ENCODE measurements around the gene DIAPH1. TPM values are rescaled to one million over a fixed set of nuclear protein-coding genes. Genes with fewer than 3 reads are reported as not detected.
A peak's percentile ranks its signal among the peaks of the same experiment; 100 is the strongest.

Gene DIAPH1
- total RNA-seq, 2 donors from 2014 or later: 104 to 106 TPM

DNA sequence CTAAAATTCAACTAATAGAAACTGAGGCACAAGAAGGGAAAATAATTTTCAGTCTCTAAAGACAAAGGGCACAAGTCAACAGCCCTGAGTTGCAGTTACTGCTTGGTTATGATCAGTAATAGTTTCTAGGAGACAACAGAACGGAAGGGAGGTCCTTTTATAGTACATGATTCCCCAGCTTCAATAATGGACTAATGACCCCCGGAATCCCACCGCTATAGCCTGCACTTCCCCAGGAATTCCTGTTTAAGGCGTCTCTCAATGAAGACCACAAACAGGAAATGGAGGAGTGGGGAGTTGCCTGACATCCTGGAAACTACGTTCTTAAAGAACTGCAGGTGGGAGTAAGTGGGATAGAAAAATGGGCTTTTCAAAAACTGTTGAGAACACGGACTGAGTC is 60.6 kb downstream of the DIAPH1 start:
- Mint-ChIP-seq H3K27me3 (ENCODE audit: insufficient read depth) (no peaks in the 10 kb centered on the region), H3K27ac (peak overlapping the region; percentile 98), H3K36me3 (ENCODE audit: low read depth) (peaks cover 48% of the 10 kb centered on the region), H3K9me3 (no peaks in the 10 kb centered on the region), H3K4me3 (peak overlapping the region; percentile 56), H3K4me1 (peaks cover 25% of the 10 kb centered on the region)
- Histone ChIP-seq H3K36me3 (ENCODE audit: control insufficient read depth, insufficient read depth, low read length) (peaks cover 72% of the 10 kb centered on the region), H3K9ac (ENCODE audit: extremely low read depth, low read length, poor library complexity, severe bottlenecking) (no peak overlapping the region), H3K27ac (ENCODE audit: low read depth, low read length) (no peak overlapping the region), H3K4me3 (ENCODE audit: low read length) (no peak overlapping the region), H3K4me1 (ENCODE audit: control insufficient read depth, insufficient read depth, low read length) (no peaks in the 10 kb centered on the region), H3K9me3 (ENCODE audit: control insufficient read depth, low read length) (peaks cover 9% of the 10 kb centered on the region), H3K27me3 (ENCODE audit: control insufficient read depth, insufficient read depth, low read length, poor library complexity, severe bottlenecking) (no peaks in the 10 kb centered on the region)
- 58 to 63% methylated on average over 2 to 6 of the region's 6 CpGs for WGBS, 2 experiments (ENCODE audit: insufficient coverage in 1 of 2, insufficient read length in 1 of 2)
- peak; percentile 48 for DNase-seq
- TF ChIP-seq, protein P1, sequence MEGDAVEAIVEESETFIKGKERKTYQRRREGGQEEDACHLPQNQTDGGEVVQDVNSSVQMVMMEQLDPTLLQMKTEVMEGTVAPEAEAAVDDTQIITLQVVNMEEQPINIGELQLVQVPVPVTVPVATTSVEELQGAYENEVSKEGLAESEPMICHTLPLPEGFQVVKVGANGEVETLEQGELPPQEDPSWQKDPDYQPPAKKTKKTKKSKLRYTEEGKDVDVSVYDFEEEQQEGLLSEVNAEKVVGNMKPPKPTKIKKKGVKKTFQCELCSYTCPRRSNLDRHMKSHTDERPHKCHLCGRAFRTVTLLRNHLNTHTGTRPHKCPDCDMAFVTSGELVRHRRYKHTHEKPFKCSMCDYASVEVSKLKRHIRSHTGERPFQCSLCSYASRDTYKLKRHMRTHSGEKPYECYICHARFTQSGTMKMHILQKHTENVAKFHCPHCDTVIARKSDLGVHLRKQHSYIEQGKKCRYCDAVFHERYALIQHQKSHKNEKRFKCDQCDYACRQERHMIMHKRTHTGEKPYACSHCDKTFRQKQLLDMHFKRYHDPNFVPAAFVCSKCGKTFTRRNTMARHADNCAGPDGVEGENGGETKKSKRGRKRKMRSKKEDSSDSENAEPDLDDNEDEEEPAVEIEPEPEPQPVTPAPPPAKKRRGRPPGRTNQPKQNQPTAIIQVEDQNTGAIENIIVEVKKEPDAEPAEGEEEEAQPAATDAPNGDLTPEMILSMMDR (conservative IDR thresholded peaks at IDR 0.05): no peak

DNA sequence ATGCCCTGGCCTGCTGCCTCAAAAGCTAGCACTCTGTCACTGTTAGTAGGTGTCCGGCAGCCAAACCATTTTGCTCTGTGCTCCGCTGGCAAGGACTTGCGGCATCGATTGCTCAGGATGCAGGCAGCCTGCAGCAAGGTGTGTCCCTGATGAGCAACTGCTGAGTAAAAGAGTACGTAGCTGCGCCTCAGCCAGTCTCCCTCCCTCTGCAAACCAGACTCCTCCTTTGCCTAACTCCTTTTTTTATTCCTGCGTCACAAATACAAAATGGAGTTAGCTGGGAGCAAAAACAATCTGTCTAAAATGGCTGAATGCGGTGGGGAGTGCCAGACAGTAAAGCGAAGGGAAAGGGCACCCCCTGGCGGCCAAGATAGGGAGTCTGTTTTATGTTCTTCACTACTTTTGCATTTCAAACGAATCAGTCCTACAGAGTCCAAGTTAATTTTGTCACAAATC is 61.1 kb downstream of the DIAPH1 start:
- no peaks in the 10 kb centered on the region for H3K27me3 Mint-ChIP-seq (ENCODE audit: insufficient read depth)
- Histone ChIP-seq H3K4me1 (ENCODE audit: control insufficient read depth, insufficient read depth, low read length) (no peaks in the 10 kb centered on the region), H3K27me3 (ENCODE audit: control insufficient read depth, insufficient read depth, low read length, poor library complexity, severe bottlenecking) (no peaks in the 10 kb centered on the region), H3K4me3 (ENCODE audit: low read length) (peak overlapping the region; percentile 61), H3K9me3 (ENCODE audit: control insufficient read depth, low read length) (peaks cover 9% of the 10 kb centered on the region), H3K36me3 (ENCODE audit: control insufficient read depth, insufficient read depth, low read length) (peaks cover 71% of the 10 kb centered on the region), H3K9ac (ENCODE audit: extremely low read depth, low read length, poor library complexity, severe bottlenecking) (peak overlapping the region; percentile 28), H3K27ac (ENCODE audit: low read depth, low read length) (peak overlapping the region; percentile 83)
- peak; percentile 92 for DNase-seq
- 66 to 74% methylated on average over 9 to 11 of the region's 11 CpGs for WGBS, 2 experiments (ENCODE audit: insufficient coverage in 1 of 2, insufficient read length in 1 of 2)
- peaks cover 46% of the 10 kb centered on the region for H3K36me3 Mint-ChIP-seq (ENCODE audit: low read depth)
- H3K4me1 Mint-ChIP-seq: peaks cover 25% of the 10 kb centered on the region
- peak overlapping the region; percentile 98 for H3K27ac Mint-ChIP-seq
- TF ChIP-seq, protein P1 (conservative IDR thresholded peaks at IDR 0.05): peak; percentile 97
- H3K9me3 Mint-ChIP-seq: no peaks in the 10 kb centered on the region
- peak overlapping the region; percentile 56 for H3K4me3 Mint-ChIP-seq

DNA sequence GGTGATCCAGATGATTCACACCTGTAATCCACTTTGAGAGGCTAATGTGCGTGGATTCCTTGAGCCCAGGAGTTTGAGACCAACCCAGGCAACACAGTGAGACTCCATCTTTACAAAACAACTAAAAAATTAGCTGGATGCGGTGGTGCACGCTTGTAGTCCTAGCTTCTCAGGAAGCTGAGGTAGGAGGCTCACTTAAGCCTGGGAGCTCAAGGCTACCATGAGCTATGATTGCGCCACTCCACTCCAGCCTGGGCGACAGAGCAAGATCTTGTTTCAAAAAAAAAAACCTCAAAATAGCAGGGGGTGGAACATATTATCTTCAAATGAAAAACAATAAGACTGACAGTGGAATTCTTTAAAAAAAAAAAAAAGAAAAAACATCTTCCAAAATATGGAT is 70.9 kb downstream of the DIAPH1 start:
- H3K36me3 Mint-ChIP-seq (ENCODE audit: low read depth): peaks cover 83% of the 10 kb centered on the region
- no peak overlapping the region for H3K4me3 Mint-ChIP-seq
- Histone ChIP-seq H3K4me1 (ENCODE audit: control insufficient read depth, insufficient read depth, low read length) (no peaks in the 10 kb centered on the region), H3K4me3 (ENCODE audit: low read length) (peak overlapping the region; percentile 39), H3K27ac (ENCODE audit: low read depth, low read length) (no peak overlapping the region), H3K9ac (ENCODE audit: extremely low read depth, low read length, poor library complexity, severe bottlenecking) (no peak overlapping the region), H3K9me3 (ENCODE audit: control insufficient read depth, low read length) (peaks cover 26% of the 10 kb centered on the region), H3K36me3 (ENCODE audit: control insufficient read depth, insufficient read depth, low read length) (peaks cover 72% of the 10 kb centered on the region), H3K27me3 (ENCODE audit: control insufficient read depth, insufficient read depth, low read length, poor library complexity, severe bottlenecking) (no peaks in the 10 kb centered on the region)
- TF ChIP-seq, protein P1 (conservative IDR thresholded peaks at IDR 0.05): no peak
- peaks cover 27% of the 10 kb centered on the region for H3K9me3 Mint-ChIP-seq
- WGBS, 2 experiments (ENCODE audit: insufficient coverage in 1 of 2, insufficient read length in 1 of 2): 96 to 97% methylated on average over 4 to 5 of the region's 5 CpGs
- H3K27ac Mint-ChIP-seq: no peak overlapping the region
- DNase-seq: no peak
- no peaks in the 10 kb centered on the region for H3K4me1 Mint-ChIP-seq
- H3K27me3 Mint-ChIP-seq (ENCODE audit: insufficient read depth): no peaks in the 10 kb centered on the region
